ENCODE measurements around the gene LRIG3.

The LRIG3 gene

DNA sequence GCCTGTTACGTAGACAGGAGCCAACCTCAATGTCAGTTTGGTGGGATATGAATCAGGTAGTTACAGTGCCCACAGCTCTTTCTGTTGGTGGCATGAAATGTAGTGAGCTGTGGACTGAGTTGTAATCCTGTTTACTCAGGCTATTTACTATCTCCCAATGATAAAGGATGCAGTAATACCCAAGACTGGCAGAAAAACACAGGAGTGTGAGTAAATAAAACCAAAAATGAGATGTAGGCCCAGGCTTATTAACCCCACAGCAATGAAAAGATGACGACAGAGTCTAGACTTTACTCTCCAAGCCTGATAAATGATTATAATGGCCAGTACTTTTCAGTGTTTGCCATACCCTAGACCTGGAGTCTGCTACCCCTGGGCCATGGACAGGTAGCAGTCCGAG is 22.8 kb upstream of the LRIG3 start:
- no peak overlapping the region for H3K4me3 Mint-ChIP-seq
- DNase-seq (ENCODE audit: low spot score), result no peak
- no peaks in the 10 kb centered on the region for H3K36me3 Mint-ChIP-seq (ENCODE audit: low read depth)
- H3K27ac Mint-ChIP-seq, result no peak overlapping the region
- peaks cover 5% of the 10 kb centered on the region for H3K9me3 Mint-ChIP-seq
- no peaks in the 10 kb centered on the region for H3K4me1 Mint-ChIP-seq (ENCODE audit: low read depth)
- H3K27me3 Mint-ChIP-seq (ENCODE audit: low read depth), result no peaks in the 10 kb centered on the region

DNA sequence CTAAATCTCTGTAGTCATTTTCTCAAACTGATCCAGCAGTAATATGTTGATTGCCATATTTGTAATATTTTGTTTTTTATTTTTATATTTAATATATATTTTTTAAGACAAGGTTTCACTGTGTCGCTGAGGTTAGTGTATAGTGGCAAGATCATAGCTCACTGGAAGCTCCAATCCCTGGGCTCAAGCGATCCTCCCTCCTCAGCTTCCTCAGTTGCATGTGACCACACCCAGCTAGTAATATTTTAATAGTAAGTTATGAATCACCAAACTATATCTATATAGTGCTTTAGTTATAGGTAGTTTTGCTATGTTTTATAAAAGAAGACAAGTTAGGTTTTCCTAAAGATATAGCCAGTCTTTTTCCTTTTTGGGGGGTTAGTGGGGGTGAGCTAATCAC is 22.0 kb upstream of the LRIG3 start:
- Mint-ChIP-seq H3K4me1 (ENCODE audit: low read depth) (no peaks in the 10 kb centered on the region), H3K27ac (no peak overlapping the region), H3K36me3 (ENCODE audit: low read depth) (no peaks in the 10 kb centered on the region), H3K9me3 (peaks cover 5% of the 10 kb centered on the region), H3K4me3 (no peak overlapping the region), H3K27me3 (ENCODE audit: low read depth) (no peaks in the 10 kb centered on the region)
- no peak for DNase-seq (ENCODE audit: low spot score)

GRCh38 chr12:58939399-58940100 is 19.2 kb upstream of the LRIG3 start:
- Mint-ChIP-seq H3K36me3 (ENCODE audit: low read depth) (no peaks in the 10 kb centered on the region), H3K4me1 (ENCODE audit: low read depth) (no peaks in the 10 kb centered on the region), H3K27ac (no peak overlapping the region), H3K9me3 (no peaks in the 10 kb centered on the region), H3K4me3 (no peak overlapping the region), H3K27me3 (ENCODE audit: low read depth) (no peaks in the 10 kb centered on the region)
- DNase-seq (ENCODE audit: low spot score), result no peak

- H3K4me3 Mint-ChIP-seq, result no peak overlapping the region
- no peak overlapping the region for H3K27ac Mint-ChIP-seq
- no peaks in the 10 kb centered on the region for H3K27me3 Mint-ChIP-seq (ENCODE audit: low read depth)
- no peak for DNase-seq (ENCODE audit: low spot score)
- H3K36me3 Mint-ChIP-seq (ENCODE audit: low read depth), result no peaks in the 10 kb centered on the region
- H3K9me3 Mint-ChIP-seq, result no peaks in the 10 kb centered on the region
- no peaks in the 10 kb centered on the region for H3K4me1 Mint-ChIP-seq (ENCODE audit: low read depth)
Measured at GRCh38 chr12:58938440-58938839, 18.1 kb upstream of the LRIG3 start.

- H3K36me3 Mint-ChIP-seq (ENCODE audit: low read depth), result no peaks in the 10 kb centered on the region
Measured at GRCh38 chr12:58934528-58934927, 14.2 kb upstream of the LRIG3 start.

GRCh38 chr12:58932806-58933681 is 12.7 kb upstream of the LRIG3 start:
- Mint-ChIP-seq H3K27ac (no peak overlapping the region), H3K36me3 (ENCODE audit: low read depth) (no peaks in the 10 kb centered on the region), H3K4me1 (ENCODE audit: low read depth) (no peaks in the 10 kb centered on the region), H3K27me3 (ENCODE audit: low read depth) (no peaks in the 10 kb centered on the region), H3K9me3 (no peaks in the 10 kb centered on the region), H3K4me3 (no peak overlapping the region)
- DNase-seq (ENCODE audit: low spot score), result no peak

More at GRCh38 chr12:58934528-58934927, 14.2 kb upstream of the LRIG3 start:
- Mint-ChIP-seq H3K9me3 (no peaks in the 10 kb centered on the region), H3K27me3 (ENCODE audit: low read depth) (no peaks in the 10 kb centered on the region), H3K4me1 (ENCODE audit: low read depth) (no peaks in the 10 kb centered on the region), H3K27ac (no peak overlapping the region), H3K4me3 (no peak overlapping the region)
- DNase-seq (ENCODE audit: low spot score), result no peak

- no peak overlapping the region for H3K27ac Mint-ChIP-seq
- H3K27me3 Mint-ChIP-seq (ENCODE audit: low read depth), result no peaks in the 10 kb centered on the region
- no peak overlapping the region for H3K4me3 Mint-ChIP-seq
- no peaks in the 10 kb centered on the region for H3K9me3 Mint-ChIP-seq
- no peaks in the 10 kb centered on the region for H3K36me3 Mint-ChIP-seq (ENCODE audit: low read depth)
- no peaks in the 10 kb centered on the region for H3K4me1 Mint-ChIP-seq (ENCODE audit: low read depth)
- DNase-seq (ENCODE audit: low spot score), result no peak
Measured at GRCh38 chr12:58931518-58931917, 11.2 kb upstream of the LRIG3 start.

GRCh38 chr12:58930770-58931324 is 10.5 kb upstream of the LRIG3 start:
- H3K4me1 Mint-ChIP-seq (ENCODE audit: low read depth), result no peaks in the 10 kb centered on the region
- no peaks in the 10 kb centered on the region for H3K36me3 Mint-ChIP-seq (ENCODE audit: low read depth)
- DNase-seq (ENCODE audit: low spot score), result no peak
- H3K27me3 Mint-ChIP-seq (ENCODE audit: low read depth), result no peaks in the 10 kb centered on the region
- H3K9me3 Mint-ChIP-seq, result no peaks in the 10 kb centered on the region
- no peak overlapping the region for H3K4me3 Mint-ChIP-seq
- no peak overlapping the region for H3K27ac Mint-ChIP-seq

DNA sequence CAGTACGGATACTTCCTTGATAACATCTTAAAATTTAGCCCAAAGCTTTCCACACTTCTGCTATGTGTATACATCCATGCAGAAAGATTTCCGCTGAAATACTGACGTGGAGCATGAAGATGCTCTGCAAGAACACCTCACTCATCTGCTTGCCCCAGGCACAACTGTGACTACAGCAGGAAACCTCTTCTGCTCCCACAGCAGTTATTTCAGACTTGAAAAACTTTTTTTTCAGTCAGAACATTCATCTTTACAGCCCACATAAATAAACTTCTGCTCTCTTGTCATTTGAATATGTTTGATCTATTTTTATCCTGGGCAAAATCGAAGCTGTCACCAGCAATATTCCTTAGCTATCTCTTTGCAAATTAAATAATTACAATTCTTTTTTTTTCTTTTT is 6.8 kb upstream of the LRIG3 start:
- DNase-seq (ENCODE audit: low spot score), result no peak
- no peaks in the 10 kb centered on the region for H3K36me3 Mint-ChIP-seq (ENCODE audit: low read depth)
- no peak overlapping the region for H3K4me3 Mint-ChIP-seq
- no peak overlapping the region for H3K27ac Mint-ChIP-seq
- H3K9me3 Mint-ChIP-seq, result no peaks in the 10 kb centered on the region
- H3K4me1 Mint-ChIP-seq (ENCODE audit: low read depth), result no peaks in the 10 kb centered on the region
- peaks cover 9% of the 10 kb centered on the region for H3K27me3 Mint-ChIP-seq (ENCODE audit: low read depth)

DNA sequence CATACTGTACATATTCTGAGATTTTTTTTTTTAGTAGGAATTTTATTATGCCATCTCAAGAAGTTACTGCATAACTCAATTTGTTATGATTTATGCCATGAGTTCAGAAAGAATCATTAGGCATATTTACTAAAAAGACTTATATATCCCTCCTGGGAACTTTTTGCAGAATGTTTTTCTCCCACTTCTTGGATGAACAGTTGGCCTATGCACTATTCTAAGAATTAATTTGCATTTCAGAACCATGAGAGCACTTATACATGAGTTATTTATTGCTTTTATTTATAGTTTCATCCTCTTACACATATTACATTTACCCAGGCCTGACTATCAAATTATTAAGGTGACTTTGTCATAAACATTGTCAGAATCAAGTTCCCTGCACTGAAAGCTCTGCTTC is 6.3 kb upstream of the LRIG3 start:
- Mint-ChIP-seq H3K27ac (no peak overlapping the region), H3K4me3 (no peak overlapping the region), H3K9me3 (no peaks in the 10 kb centered on the region), H3K27me3 (ENCODE audit: low read depth) (peaks cover 9% of the 10 kb centered on the region), H3K36me3 (ENCODE audit: low read depth) (no peaks in the 10 kb centered on the region), H3K4me1 (ENCODE audit: low read depth) (no peaks in the 10 kb centered on the region)
- DNase-seq (ENCODE audit: low spot score), result no peak

- no peak for DNase-seq (ENCODE audit: low spot score)
- Mint-ChIP-seq H3K36me3 (ENCODE audit: low read depth) (no peaks in the 10 kb centered on the region), H3K27ac (no peak overlapping the region), H3K4me1 (ENCODE audit: low read depth) (no peaks in the 10 kb centered on the region), H3K9me3 (no peaks in the 10 kb centered on the region), H3K27me3 (ENCODE audit: low read depth) (peaks cover 9% of the 10 kb centered on the region), H3K4me3 (no peak overlapping the region)
Measured at GRCh38 chr12:58925751-58926150, 5.4 kb upstream of the LRIG3 start.

DNA sequence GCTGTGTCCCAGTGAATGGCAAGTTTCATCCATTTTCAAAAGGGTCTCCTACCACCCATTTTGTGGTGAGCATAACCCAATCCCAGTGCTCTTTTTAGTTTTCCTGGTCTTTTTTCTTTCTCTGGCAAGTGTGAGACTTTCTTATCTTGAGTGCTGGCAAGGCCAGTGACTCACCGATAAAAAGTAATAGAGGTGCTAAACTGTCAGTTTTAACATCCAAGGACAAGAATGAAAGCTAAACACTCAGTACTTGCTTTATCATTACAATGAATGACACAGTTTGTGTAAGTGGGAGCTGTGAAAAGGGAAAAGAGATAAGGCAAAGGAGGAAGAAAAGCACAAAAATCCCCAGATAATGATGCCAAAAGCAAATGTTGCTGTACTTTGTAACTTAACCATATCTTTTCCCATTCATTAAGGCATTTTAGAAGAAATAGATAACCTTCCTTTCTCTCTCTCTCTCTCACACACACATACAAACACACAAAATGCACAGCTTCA is 4.9 kb upstream of the LRIG3 start:
- no peaks in the 10 kb centered on the region for H3K36me3 Mint-ChIP-seq (ENCODE audit: low read depth)
- no peak overlapping the region for H3K27ac Mint-ChIP-seq
- no peak overlapping the region for H3K4me3 Mint-ChIP-seq
- H3K9me3 Mint-ChIP-seq, result no peaks in the 10 kb centered on the region
- peaks cover 14% of the 10 kb centered on the region for H3K27me3 Mint-ChIP-seq (ENCODE audit: low read depth)
- no peak for DNase-seq (ENCODE audit: low spot score)
- H3K4me1 Mint-ChIP-seq (ENCODE audit: low read depth), result peaks cover 3% of the 10 kb centered on the region

DNA sequence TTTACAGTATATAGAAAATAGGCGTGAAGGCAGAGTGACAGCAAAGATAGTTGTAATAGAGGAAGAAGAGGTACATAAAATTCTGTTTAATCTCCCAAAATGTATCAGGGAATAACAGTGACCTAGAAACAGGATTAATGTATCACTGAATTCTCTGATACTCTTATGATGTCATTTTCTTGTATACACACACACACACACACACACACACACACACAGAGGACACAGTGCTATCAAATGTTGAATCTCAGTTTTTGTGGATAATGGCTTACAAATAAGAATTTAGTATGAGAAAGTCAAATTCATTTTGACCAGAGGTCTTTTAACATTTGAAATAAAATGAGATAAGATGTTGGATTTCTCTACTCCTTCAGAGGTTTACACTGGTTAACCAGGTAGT is 4.3 kb upstream of the LRIG3 start:
- H3K27me3 Mint-ChIP-seq (ENCODE audit: low read depth), result peaks cover 15% of the 10 kb centered on the region
- H3K36me3 Mint-ChIP-seq (ENCODE audit: low read depth), result no peaks in the 10 kb centered on the region
- H3K4me1 Mint-ChIP-seq (ENCODE audit: low read depth), result peaks cover 3% of the 10 kb centered on the region
- H3K27ac Mint-ChIP-seq, result no peak overlapping the region
- H3K9me3 Mint-ChIP-seq, result no peaks in the 10 kb centered on the region
- no peak for DNase-seq (ENCODE audit: low spot score)
- H3K4me3 Mint-ChIP-seq, result no peak overlapping the region

- H3K27ac Mint-ChIP-seq, result no peak overlapping the region
- peaks cover 3% of the 10 kb centered on the region for H3K4me1 Mint-ChIP-seq (ENCODE audit: low read depth)
- H3K27me3 Mint-ChIP-seq (ENCODE audit: low read depth), result peaks cover 24% of the 10 kb centered on the region
- H3K9me3 Mint-ChIP-seq, result no peaks in the 10 kb centered on the region
- no peaks in the 10 kb centered on the region for H3K36me3 Mint-ChIP-seq (ENCODE audit: low read depth)
- H3K4me3 Mint-ChIP-seq, result no peak overlapping the region
- no peak for DNase-seq (ENCODE audit: low spot score)
Measured at GRCh38 chr12:58923781-58924180, 3.5 kb upstream of the LRIG3 start.

Measured in T-helper 2 cell treated with Interferon-gamma antibody and Interleukin-4, amounts not matched to agents 5 μg/mL and 100 μg/mL, for 36 hours (primary cell).